H1 (cell line): ENCODE measurements around the gene FASTKD3. TPM values are rescaled to one million over a fixed set of nuclear protein-coding genes. Genes with fewer than 3 reads are reported as not detected.

Experiments used
- BACH1 ChIP-seq: IDR thresholded peaks from 2 replicates; pipeline ENCODE4 v1.6.1; 2012; ENCODE audit warnings: low read length, improper control_type of control experiment
- BCL11A ChIP-seq, 2 experiments: IDR thresholded peaks; one replicate each; pipeline ENCODE4 v1.6.1; 2011; ENCODE audit warnings: low read depth in 2 of 2, low read length in 2 of 2, mild to moderate bottlenecking in 2 of 2
- BRCA1 ChIP-seq: IDR thresholded peaks from 2 replicates; pipeline ENCODE4 v1.6.1; 2012; ENCODE audit warnings: low read depth, low read length, improper control_type of control experiment
- CBX5 ChIP-seq: fragments of 300-800, 300-1000 bp; sonication (generic); IDR thresholded peaks from 2 replicates; pipeline ENCODE4 v1.7.1; 2016; ENCODE audit warnings: antibody characterized with exemption, low read length, low read depth
- CTCF ChIP-seq, 3 experiments: IDR thresholded peaks; 1 replicate in 2 of 3; 2 replicates in 1 of 3; pipeline versions ENCODE4 v1.5.1 to v1.6.1; 2011; ENCODE audit warnings: low read length in 3 of 3, mild to moderate bottlenecking in 3 of 3, inconsistent platforms in 2 of 3, low read depth in 1 of 3, moderate library complexity in 1 of 3; ENCODE audit not compliant: insufficient read depth in 1 of 3; ENCODE audit errors: control extremely low read depth in 1 of 3
- E2F6 ChIP-seq: IDR thresholded peaks from 2 replicates; pipeline ENCODE4 v1.6.1; 2012; ENCODE audit warnings: inconsistent platforms
- EGR1 ChIP-seq: IDR thresholded peaks from 2 replicates; pipeline ENCODE4 v1.6.1; 2011; ENCODE audit warnings: low read depth, low read length, borderline replicate concordance
- EP300 ChIP-seq, 2 experiments: IDR thresholded peaks; 1 replicate in 1 of 2; 2 replicates in 1 of 2; pipeline ENCODE4 v1.6.1; 2011 to 2012; ENCODE audit warnings: low read depth in 2 of 2, low read length in 2 of 2, mild to moderate bottlenecking in 2 of 2, borderline replicate concordance in 1 of 2, inconsistent platforms in 1 of 2, moderate library complexity in 1 of 2
- FOSL1 ChIP-seq: IDR thresholded peaks from 2 replicates; pipeline ENCODE4 v1.6.1; 2011; ENCODE audit warnings: mild to moderate bottlenecking, low read depth, low read length, moderate library complexity; ENCODE audit not compliant: insufficient read depth
- GABPA ChIP-seq: IDR thresholded peaks from 2 replicates; pipeline ENCODE4 v1.6.1; 2011; ENCODE audit warnings: mild to moderate bottlenecking, low read length, moderate library complexity, borderline replicate concordance; ENCODE audit not compliant: insufficient read depth
- HDAC6 ChIP-seq: IDR thresholded peaks from one replicate; pipeline ENCODE4 v1.7.1; 2012; ENCODE audit warnings: low read depth, mild to moderate bottlenecking, inconsistent platforms, low read length, moderate library complexity
- JUND ChIP-seq: IDR thresholded peaks from 2 replicates; pipeline ENCODE4 v1.6.1; 2011; ENCODE audit warnings: mild to moderate bottlenecking, improper control_type of control experiment, low read length
- KDM5A ChIP-seq: fragments of 200-600 bp; IDR thresholded peaks from 2 replicates; pipeline ENCODE4 v1.7.1; 2012; ENCODE audit warnings: mild to moderate bottlenecking, low read length, inconsistent platforms, mixed read lengths
- NANOG ChIP-seq: IDR thresholded peaks from 2 replicates; pipeline ENCODE4 v1.6.1; 2011; ENCODE audit warnings: low read length, low read depth, mild to moderate bottlenecking, inconsistent platforms; ENCODE audit not compliant: insufficient read depth, poor library complexity, severe bottlenecking
- POLR2A ChIP-seq, 2 experiments: IDR thresholded peaks; 1 replicate in 1 of 2; 2 replicates in 1 of 2; pipeline ENCODE4 v1.6.1; 2011; ENCODE audit warnings: low read depth in 2 of 2, low read length in 2 of 2, mild to moderate bottlenecking in 2 of 2; ENCODE audit errors: control extremely low read depth in 1 of 2
- POU5F1 ChIP-seq: IDR thresholded peaks from 2 replicates; pipeline ENCODE4 v1.6.1; 2011; ENCODE audit warnings: low read depth, mild to moderate bottlenecking, low read length, moderate library complexity
- RXRA ChIP-seq: IDR thresholded peaks from 2 replicates; pipeline ENCODE4 v1.6.1; 2011; ENCODE audit warnings: low read depth, mild to moderate bottlenecking, low read length, moderate library complexity; ENCODE audit not compliant: insufficient read depth
- SIX5 ChIP-seq: IDR thresholded peaks from 2 replicates; pipeline ENCODE4 v1.6.1; 2011; ENCODE audit warnings: mild to moderate bottlenecking, low read depth, low read length
- TAF7 ChIP-seq: optimal IDR thresholded peaks from 2 replicates; pipeline ENCODE3; 2011; ENCODE audit warnings: low read depth, mild to moderate bottlenecking, inconsistent platforms, low read length, moderate library complexity, borderline replicate concordance
- TBP ChIP-seq: IDR thresholded peaks from 2 replicates; pipeline ENCODE4 v1.6.1; 2011; ENCODE audit warnings: low read depth, low read length, improper control_type of control experiment
- TCF12 ChIP-seq: IDR thresholded peaks from 2 replicates; pipeline ENCODE4 v1.6.1; 2011; ENCODE audit warnings: low read depth, mild to moderate bottlenecking, low read length
- TEAD4 ChIP-seq: IDR thresholded peaks from 2 replicates; pipeline ENCODE4 v1.6.1; 2012; ENCODE audit warnings: low read depth, low read length, inconsistent platforms, mixed read lengths
- polyA plus RNA-seq, 7 experiments: library from polyadenylated mRNA; depleted of rRNA in 3 of 7; stranded (reverse) in 5 of 7; unstranded in 2 of 7; fragments of >200 nt in 5 of 7; fragments of 200-250 nt in 2 of 7; gene quantifications; 1 replicate in 5 of 7; 2 replicates in 1 of 7; 4 replicates in 1 of 7; pipeline versions ENCODE4 v1.2.1 to v1.2.3, GENCODE V29; 2011 to 2013; ENCODE audit warnings: missing spikeins in 2 of 7, mixed read lengths in 2 of 7
- total RNA-seq: library from RNA; stranded (reverse); fragmentation: NEBNext Ultra II Directional; extraction: Animal tissue kit (Norgen Biotek cat#: 25700); gene quantifications from 2 replicates; pipeline ENCODE4 v1.2.1, GENCODE V29; 2021

FASTKD3 gene
- total and polyA plus RNA-seq, 2 of the 8 experiments (the other 6 are each of a cell fraction or from before 2014, with no cell fraction given) = 5.6 to 7.6 TPM

GRCh38 chr5:7815892-7816534, 52.8 kb downstream of the FASTKD3 start (continued):
- TF ChIP-seq TCF12 (no peak), NANOG (peak; percentile 6), TEAD4 (no peak), BACH1 (peak; percentile 92), CBX5 (no peak), POU5F1 (no peak), BCL11A (IDR thresholded peaks at IDR 0.05; ENCODE audit: low read depth in 2 of 2, low read length in 2 of 2) (no peak), E2F6 (no peak), TBP (no peak), POLR2A (IDR thresholded peaks at IDR 0.05; ENCODE audit: control extremely low read depth in 1 of 2, low read depth in 2 of 2, low read length in 2 of 2) (no peak), RXRA (no peak), JUND (peak; percentile 57; the same call in 1 of the 2 replicates), TAF7 (peak; percentile 27), GABPA (no peak), EGR1 (0 out of 2 replicates have a peak, but pooled peaks have one; percentile 7), SIX5 (no peak), BRCA1 (no peak), KDM5A (no peak), CTCF (IDR thresholded peaks at IDR 0.05; ENCODE audit: control extremely low read depth in 1 of 3, insufficient read depth in 1 of 3, low read depth in 1 of 3, low read length in 3 of 3) (peak; percentile 87 to 96 (median 91)), EP300 (IDR thresholded peaks at IDR 0.05; ENCODE audit: borderline replicate concordance in 1 of 2, low read depth in 2 of 2, low read length in 2 of 2) (peak in 1 of 2 experiments; percentile 52; a peak in 1 of 3 replicates), FOSL1 (no peak), HDAC6 (no peak)
